ENCODE measurements around the gene CTXN1.
"Not testable (repeated sequence)": the region's sequence is repeated elsewhere in the genome, so short reads cannot be mapped to it uniquely, and the experiment has no call there.

Gene CTXN1

DNA sequence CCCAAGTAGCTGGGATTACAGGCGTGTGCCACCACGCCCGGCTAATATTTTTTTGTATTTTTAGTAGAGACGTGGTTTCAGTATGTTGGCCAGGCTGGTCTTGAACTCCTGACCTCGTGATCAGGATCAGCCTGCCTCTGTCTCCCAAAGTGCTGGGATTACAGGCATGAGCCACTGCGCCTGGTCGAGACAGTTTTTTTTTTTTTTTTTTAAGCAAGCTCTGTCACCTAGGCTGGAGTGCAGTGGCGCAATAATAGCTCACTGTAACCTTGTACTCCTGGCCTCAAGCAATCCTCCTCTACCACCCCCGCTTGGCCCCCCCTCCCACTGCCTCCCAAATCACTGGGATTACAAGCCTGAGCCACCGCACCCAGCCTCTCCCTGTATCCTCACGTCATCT lies 28.6 kb downstream of the CTXN1 start:
- DNase-seq, result no peak

DNA sequence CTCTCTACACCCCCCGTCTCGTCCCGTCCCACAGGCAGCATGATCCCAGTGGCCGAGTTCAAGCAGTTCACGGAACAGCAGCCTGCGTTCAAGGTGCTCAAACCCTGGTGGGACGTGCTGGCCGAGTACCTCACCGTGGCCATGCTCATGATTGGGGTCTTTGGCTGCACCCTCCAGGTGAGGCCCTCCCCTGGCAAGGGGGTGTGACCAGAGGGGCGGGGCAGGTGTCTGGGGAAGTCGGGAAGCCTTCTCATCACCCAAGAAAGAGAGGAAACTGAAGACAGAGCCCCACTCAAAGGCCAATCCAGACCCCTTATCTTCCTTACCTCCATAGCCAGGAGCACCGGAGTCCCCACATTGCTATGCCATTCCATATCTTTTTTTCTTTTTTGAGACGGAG lies 30.4 kb downstream of the CTXN1 start:
- DNase-seq, result no peak

DNA sequence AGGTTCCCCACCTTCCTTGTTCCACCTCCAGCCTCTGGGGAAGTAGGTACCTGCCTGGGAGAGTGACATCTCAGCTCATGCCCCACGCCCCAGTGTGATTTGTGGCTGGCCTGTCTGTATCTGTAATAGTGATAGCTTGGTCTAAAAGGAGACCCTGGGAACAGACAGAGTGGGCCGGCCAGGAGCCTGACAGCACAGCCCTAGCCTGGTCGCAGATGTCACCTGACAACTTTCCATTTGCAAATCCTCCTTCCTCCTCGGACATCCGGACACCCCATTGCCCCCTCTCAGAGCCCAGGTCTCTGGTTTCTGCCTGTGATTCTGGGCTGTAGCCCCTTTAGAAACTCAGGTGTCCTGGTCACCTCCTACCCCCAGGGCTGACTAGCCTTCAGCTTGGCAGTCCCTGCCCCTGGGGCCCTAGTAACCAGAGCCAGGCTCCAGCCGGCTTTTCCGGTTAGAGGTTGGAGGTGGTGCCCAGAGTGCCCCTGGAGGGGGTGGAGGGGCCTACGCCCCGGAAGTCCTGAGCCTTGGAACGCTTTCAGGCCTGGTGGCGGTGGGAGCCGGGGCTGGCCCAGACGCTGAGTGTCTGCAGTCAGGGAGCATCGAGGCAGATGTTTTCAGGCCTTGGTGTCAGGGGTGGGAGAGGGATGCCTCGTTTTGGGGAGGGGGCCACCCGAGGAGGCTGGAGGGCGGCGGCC lies 31.2 kb downstream of the CTXN1 start:
- DNase-seq, result no peak

DNA sequence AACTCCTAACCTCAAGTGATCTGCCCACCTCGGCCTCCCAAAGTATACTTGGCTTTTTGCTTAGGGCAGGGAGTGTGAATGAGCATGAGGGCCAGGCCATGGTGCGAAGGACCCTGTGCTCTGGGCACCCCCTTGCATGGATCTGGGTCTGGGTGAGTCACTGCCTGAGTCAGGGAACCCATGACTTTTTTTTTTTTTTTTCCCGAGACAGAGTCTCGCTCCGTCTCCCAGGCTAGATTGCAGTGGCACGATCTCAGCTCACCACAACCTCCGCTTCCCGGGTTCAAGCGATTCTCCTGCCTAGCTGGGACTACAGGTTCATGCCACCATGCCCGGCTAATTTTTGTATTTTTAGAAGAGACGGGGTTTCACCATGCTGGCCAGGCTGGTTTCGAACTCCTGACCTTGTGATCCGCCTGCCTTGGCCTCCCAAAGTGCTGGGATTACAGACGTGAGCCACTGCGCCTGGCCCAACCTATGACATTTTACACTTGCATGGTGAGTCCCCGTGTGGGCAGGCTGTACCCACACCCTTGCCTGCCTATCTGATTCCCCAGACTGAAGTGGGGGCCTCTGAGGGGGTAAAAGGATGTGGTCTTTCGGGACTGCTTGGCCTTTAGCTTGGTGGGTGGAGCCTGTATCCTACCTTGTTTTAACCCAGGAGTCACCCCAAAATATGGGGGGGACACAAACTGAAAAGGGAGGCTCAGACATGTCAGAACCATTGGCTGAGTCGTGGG lies 32.4 kb downstream of the CTXN1 start:
- DNase-seq, result not testable (repeated sequence)

DNA sequence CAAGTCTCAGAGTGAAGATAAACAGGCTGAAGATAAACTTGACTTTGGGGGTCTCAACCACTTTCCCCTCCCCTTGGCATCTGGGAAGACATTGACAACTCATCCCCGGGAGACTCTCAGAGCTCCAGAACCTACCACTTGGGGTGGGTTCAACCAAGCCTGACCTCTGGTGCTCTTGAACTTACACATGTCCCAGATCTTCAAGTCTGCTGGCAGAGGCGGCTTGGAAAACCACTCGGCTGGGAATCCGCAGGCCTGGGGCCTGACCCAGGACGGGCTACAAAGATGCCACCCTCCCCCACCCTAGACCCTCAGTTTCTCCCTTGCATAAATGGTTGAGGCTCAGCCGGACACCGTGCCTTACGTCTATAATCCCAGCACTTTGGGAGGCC lies 37.1 kb downstream of the CTXN1 start:
- no peak for DNase-seq

DNA sequence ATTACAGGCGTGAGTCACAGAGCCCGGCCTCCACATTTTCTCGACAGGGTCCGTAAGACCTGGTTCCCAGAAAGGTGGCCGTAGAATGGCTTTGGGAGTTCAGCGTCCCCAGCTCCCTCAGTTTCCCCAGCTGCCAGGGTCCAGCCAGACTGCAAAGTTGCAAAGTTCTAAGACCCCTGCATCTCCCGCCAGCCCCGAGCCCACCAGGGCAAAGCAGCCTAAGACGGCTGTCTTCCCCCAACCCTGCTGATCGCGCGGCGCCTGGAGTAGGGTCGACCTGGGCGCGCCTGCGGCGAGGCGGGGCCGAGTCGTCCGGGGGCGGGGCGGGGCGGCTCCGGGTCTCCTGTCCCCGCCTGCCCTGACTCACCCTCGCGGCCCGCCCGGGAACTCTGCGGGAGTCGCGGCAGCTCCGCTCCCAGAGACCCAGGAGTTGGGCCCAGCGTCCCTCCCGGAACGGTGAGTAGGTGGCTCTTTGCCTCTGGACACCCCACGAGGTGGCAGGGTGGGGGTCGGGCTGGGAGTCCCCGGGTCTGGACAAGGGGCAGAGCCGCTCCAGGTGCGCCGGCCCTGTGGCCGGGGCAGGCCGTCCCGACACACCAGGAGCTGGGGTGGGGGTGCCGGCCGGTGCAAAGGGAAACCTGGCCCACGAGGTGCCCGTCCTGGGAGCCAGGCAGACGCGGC lies 37.6 kb downstream of the CTXN1 start, which contains the start of gene LRRC8E:
Gene LRRC8E, plus strand, starts transcription at position 366 of the 681 bp plus-strand sequence. CDS start 7,094 bp downstream, outside the sequence.
- DNase-seq, result no peak

DNA sequence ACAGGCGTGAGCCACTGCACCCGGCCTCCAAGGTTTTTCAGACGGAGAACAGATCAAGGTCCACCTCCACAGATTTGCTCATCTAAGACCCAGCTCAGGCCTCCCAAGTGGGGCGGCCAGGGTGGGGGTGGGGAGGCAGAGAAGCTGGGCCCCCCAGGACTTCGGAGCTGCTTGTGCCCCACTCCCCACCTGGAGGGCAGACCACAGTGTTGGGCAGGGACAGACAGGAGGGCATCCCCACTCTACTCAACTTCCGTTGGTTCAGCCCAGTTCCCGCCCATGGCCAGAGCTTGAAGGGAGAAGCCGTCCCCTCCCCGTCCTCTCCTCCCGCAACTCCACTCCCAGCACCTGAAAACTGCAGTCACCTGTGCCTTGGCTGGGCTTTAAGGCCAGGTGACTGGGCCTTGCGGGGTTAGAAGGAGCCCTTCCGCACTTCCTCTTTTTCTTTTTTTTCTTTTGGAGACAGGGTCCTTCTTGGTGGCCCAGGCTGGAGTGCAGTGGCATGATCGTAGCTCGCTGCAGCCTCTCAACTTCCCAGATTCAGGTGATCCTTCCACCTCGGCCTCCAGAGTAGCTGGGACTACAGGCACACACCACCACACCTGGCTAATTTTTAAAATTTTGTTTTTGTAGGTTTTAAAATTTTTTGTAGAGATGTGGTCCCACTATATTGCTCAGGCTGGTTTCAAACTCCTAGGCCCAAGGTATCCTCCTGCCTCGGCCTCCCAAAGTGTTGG lies 38.4 kb downstream of the CTXN1 start:
- no peak for DNase-seq

DNA sequence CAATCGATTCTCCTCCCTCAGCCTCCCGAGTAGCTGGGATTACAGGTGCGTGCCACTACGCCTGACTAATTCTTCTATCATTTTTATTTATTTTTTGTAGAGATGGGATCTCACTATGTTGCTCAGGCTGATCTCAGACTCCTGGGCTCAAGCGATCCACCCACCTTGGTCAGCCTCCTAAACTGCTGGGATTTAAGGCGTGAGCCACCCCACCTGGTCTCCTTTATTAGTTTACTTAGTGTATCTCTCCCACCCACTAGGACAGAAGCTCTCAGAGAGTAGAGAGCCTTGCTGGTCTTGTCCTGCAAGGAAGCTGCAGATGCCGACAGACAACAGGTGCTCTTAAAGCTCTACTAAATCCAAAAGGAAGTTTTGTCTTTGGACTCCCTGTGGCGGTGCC lies 40.1 kb downstream of the CTXN1 start:
- DNase-seq, result no peak

DNA sequence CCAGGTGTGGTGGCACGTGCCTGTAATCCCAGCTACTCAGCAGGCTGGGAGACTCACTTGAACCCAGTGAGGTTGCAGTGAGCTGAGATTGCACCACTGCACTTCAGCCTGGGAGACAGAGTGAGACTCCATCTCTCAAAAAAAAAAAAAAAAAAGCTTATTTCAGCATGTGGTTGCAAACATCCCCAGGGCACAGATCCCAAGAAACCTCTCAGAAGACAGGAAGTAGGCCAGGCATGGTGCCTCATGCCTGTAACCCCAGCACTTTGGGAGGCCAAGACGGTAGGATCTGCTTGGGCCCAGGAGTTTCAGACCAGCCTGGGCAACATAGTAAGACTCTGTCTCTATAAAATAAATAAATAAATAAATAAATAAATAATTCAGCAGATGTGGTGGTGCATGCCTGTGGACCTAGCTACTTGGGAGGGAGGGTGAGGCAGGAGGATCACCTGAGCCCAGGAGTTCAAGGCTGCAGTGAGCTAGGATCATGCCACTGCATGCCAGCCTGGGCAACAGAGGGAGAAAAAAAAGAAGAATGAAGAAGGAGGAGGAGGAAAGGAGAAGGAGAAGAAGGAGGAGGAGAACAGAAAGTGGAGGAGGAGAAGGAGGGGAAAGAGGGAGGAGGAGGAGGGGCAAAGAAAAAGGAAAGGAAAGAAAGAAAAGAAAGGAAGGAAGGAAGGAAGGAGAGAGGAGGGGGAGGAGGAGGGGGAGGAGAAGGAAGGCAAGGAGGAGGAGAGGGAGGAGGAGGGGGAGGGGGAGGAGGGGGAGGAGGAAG lies 42.0 kb downstream of the CTXN1 start:
- DNase-seq, result no peak

DNA sequence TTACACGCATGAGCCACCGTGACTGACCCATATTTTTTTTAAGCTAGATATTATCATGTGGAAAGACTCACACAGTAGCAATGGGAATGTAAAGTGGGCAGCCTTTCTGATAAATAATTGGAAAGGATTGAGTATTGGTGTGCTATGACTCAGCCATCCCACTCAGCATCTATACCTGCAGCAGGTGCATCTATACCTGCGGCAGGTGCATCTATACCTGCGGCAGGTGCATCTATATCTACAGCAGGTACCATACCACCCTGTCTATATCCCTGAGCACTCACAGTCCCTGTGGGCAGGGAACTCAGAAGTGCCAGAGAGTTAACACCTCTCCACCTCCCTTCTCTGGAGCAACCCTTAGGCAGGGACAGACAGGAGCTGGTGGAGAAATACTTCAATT lies 42.8 kb downstream of the CTXN1 start:
- no peak for DNase-seq

DNA sequence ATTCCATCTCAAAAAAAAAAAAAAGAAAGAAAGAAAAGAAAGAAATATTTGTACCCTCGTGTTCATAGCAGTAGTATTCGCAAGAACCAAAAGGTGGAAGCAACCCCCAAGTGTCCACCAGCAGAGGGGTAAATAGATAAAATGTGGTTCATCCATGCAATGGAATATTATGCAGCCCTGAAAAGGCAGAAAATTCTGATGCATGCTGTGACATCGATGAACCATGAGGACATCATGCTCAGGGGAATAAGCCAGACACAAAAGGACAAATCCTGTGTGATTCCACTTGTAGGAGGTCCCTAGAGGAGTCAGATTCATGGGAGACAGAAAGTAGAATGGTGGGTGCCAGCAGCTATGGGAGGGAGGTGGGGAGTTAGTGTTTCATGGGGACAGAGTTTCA lies 44.0 kb downstream of the CTXN1 start:
- no peak for DNase-seq

DNA sequence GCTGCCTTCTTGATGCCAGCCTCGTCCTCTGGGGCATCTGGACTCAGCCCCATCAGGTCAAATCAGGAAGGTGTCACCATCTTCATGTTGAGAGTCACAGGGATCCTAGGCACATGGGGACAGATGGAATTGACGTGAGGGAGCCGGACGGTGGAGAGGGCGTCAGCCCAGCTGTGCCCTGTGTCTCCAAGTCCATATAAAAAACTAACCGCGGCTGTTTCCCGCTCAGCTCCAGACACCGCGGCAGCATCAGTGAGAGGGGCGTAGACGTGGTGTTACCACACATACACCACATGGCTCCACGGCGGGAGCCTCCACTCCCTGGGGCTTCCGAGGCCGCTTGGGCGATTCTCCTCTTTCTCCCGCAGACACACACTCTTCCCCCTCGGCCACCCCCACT lies 46.1 kb downstream of the CTXN1 start:
- no peak for DNase-seq

DNA sequence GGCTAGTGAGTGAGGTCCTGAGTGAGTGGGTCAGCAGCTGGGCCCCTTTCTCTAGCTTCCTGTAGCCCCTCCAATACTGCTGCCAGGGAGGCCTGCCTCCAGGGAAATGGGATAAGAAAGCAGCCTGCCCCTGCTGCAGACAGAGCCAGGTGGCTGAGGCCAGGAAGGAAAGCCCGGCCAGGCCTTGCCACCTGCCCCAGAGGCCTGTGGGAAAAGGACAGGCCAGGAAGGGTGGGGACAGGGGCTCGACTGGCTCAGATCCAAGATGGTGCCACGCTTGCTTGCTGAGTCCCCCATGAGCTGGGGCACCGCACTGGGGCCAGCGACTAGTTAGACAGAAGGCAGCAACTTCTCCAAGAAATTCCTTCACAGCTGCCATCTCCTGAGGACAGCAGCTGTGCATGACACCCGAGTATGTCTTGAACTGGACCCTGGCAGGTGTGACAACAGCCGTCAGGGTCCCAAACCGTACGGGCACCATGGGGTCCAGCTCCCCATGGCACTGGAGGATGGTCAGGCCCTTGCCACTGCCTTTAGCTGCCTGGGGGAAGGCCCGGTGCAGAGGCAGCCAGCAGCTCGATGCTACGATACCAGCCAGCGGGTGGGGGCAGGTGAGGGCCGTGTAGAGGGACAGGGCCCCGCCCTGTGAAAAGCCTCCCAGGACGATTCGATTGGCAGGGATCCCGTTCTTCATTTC lies 46.7 kb downstream of the CTXN1 start:
- DNase-seq, result no peak

DNA sequence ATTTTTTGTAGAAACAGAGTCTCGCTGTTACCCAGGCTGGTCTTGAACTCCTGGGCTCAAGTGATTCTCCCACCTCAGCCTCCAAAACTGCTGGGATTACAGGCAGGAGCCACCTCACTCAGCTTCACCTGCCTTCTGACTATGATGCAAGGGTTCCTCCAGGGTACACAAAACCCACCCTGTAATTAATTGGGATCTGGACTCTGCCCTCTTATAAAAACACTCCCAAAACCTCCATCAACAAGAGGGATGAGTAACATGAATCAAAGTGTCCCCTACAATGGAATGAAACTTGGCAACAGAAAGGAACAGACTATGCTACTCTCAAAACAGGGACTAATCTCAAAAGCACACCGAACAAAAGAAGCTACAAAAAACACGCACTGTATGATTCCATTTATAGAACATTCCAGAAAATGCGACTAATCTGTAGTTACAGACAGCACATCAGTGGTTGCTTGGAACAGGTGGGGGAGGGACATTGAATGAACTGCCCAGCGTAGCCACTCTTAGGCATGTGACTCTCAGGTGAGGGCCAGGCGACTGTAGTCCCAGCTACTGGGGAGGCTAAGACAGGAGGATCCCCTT lies 48.6 kb downstream of the CTXN1 start:
- no peak for DNase-seq

DNA sequence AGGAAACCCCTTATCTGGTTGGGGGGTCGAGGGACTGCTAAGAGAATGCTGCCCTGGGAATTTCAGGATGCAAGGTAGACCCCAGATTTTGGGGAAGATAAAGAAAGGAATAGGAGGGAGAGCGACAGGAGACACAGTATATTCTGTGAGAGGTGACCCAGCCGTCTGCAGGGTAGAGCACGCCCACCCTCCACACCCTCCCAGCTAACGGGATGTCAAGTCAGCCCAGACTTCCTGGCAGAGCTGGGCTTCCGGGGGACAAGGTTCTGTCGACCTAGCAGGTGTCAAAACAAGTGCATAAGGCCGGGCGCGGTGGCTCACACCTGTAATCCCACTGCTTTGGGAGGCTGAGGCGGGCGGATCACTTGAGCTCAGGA lies 51.0 kb downstream of the CTXN1 start:
- no peak for DNase-seq

All from activated T-cell treated with anti-CD3 and anti-CD28 coated beads for 4 hours (primary cell).